K562 (cell line): Measurements from ENCODE around the gene PLK5. TPM values are rescaled to one million over a fixed set of nuclear protein-coding genes. Genes with fewer than 3 reads are reported as not detected.

Experiments used
- ARID3A ChIP-seq: IDR thresholded peaks from 2 replicates; pipeline ENCODE4 v1.6.1; 2012; ENCODE audit warnings: low read depth, low read length, improper control_type of control experiment, borderline replicate concordance
- BCOR ChIP-seq: fragments of 450-650 bp; IDR thresholded peaks from 2 replicates; pipeline ENCODE4 v1.6.1; 2016
- GTF2F1 ChIP-seq: IDR thresholded peaks from 2 replicates; pipeline ENCODE4 v1.6.1; 2011; ENCODE audit warnings: low read depth, low read length, improper control_type of control experiment
- HDAC2 ChIP-seq: fragments of 450-650 bp; IDR thresholded peaks from 2 replicates; pipeline ENCODE4 v1.6.1; 2016; ENCODE audit warnings: mild to moderate bottlenecking
- KDM1A ChIP-seq, 2 experiments: fragments of 450-650 bp; IDR thresholded peaks; 2 replicates each; pipeline ENCODE4 v1.6.1; 2016; ENCODE audit warnings: mild to moderate bottlenecking in 2 of 2
- MXI1 ChIP-seq: IDR thresholded peaks from 2 replicates; pipeline ENCODE4 v1.6.1; 2011; ENCODE audit warnings: low read depth, mild to moderate bottlenecking, improper control_type of control experiment, low read length
- POLR2G ChIP-seq: fragments of 200-400 bp; formaldehyde crosslinking; IDR thresholded peaks from 2 replicates; pipeline ENCODE4 v1.6.1; 2017; ENCODE audit warnings: low read depth, mild to moderate bottlenecking, antibody characterized with exemption, low read length, moderate library complexity
- SMARCA5 ChIP-seq: fragments of 450-650 bp; IDR thresholded peaks from 2 replicates; pipeline ENCODE4 v1.6.1; 2016
- SMARCE1 ChIP-seq: fragments of 450-650 bp; IDR thresholded peaks from 2 replicates; pipeline ENCODE4 v1.7.1; 2016; ENCODE audit warnings: mild to moderate bottlenecking
- SP1 ChIP-seq: sonication (generic); formaldehyde crosslinking; IDR thresholded peaks from 2 replicates; pipeline ENCODE4 v1.8.1; 2022; ENCODE audit warnings: mild to moderate bottlenecking, missing genetic modification reagents
- TAF15 ChIP-seq: fragments of 200-400 bp; formaldehyde crosslinking; IDR thresholded peaks from 2 replicates; pipeline ENCODE4 v1.6.1; 2017; ENCODE audit warnings: mild to moderate bottlenecking, low read depth, low read length, moderate library complexity
- TEAD2 ChIP-seq: fragments of 450-650 bp; IDR thresholded peaks from 2 replicates; pipeline ENCODE4 v1.6.1; 2016; ENCODE audit warnings: missing genetic modification characterization, control low read depth, missing compliant biosample characterization
- U2AF2 ChIP-seq: fragments of 200-400 bp; formaldehyde crosslinking; optimal IDR thresholded peaks from 2 replicates; pipeline ENCODE3; 2017; ENCODE audit warnings: low read depth, mild to moderate bottlenecking, low read length
- USF2 ChIP-seq: sonication (generic); formaldehyde crosslinking; IDR thresholded peaks from 2 replicates; pipeline ENCODE4 v1.5.0; 2020; ENCODE audit warnings: missing genetic modification reagents
- ZBTB2 ChIP-seq: fragments of 450-650 bp; IDR thresholded peaks from 2 replicates; pipeline ENCODE4 v1.6.1; 2016; ENCODE audit warnings: antibody characterized with exemption
- ZFP30 ChIP-seq: fragments of 250-450 bp; sonication (Bioruptor Pico); IDR thresholded peaks from 2 replicates; pipeline ENCODE4 v1.8.0; 2022; ENCODE audit warnings: moderate library complexity, mild to moderate bottlenecking, inconsistent platforms, borderline replicate concordance
- ZKSCAN1 ChIP-seq: fragments of 150-350 bp; IDR thresholded peaks from 2 replicates; pipeline ENCODE4 v1.6.1; 2016; ENCODE audit warnings: low read depth, low read length
- ZMIZ1 ChIP-seq, 2 experiments: fragments of 150-350 bp in 1 of 2; IDR thresholded peaks; 2 replicates each; pipeline ENCODE4 v1.6.1; 2012 to 2016; ENCODE audit warnings: low read depth in 2 of 2, low read length in 2 of 2, mild to moderate bottlenecking in 1 of 2, moderate library complexity in 1 of 2
- polyA plus RNA-seq, 8 experiments: library from polyadenylated mRNA; depleted of rRNA in 4 of 8; stranded (reverse) in 5 of 8; unstranded in 3 of 8; fragments of >200 nt; fragmentation: Nextera tagmentation in 2 of 8; fragmentation: Illumina TruSeq in 1 of 8; extraction: Ambion mirVana in 2 of 8; extraction: Trizol in 1 of 8; gene quantifications; 2 replicates each; pipeline versions ENCODE4 v1.2.1 to v1.2.3, GENCODE V29; 2011 to 2014; ENCODE audit warnings: inconsistent platforms in 1 of 8, missing spikeins in 1 of 8
- total RNA-seq, 7 experiments: library from RNA; depleted of rRNA in 6 of 7; stranded (reverse); fragments of >200 nt in 6 of 7; fragmentation: Illumina TruSeq in 2 of 7; extraction: Trizol in 2 of 7; gene quantifications; 2 replicates each; pipeline versions ENCODE4 v1.2.1 to v1.2.3, GENCODE V29; 2011 to 2021; ENCODE audit warnings: low replicate concordance in 1 of 7
- TF ChIP-seq, protein P1 (sequence below), 3 experiments: IDR thresholded peaks in 2 of 3; conservative IDR thresholded peaks in 1 of 3; 2 replicates each; pipeline ENCODE4 v1.5.1; 2011 to 2012; ENCODE audit warnings: low read length in 3 of 3, mild to moderate bottlenecking in 3 of 3, control low read depth in 2 of 3, improper control_type of control experiment in 1 of 3, inconsistent platforms in 1 of 3, low read depth in 1 of 3, mixed read lengths in 1 of 3, moderate library complexity in 1 of 3; ENCODE audit not compliant: insufficient read depth in 2 of 3

Gene PLK5
- total and polyA plus RNA-seq, 9 of the 15 experiments (the other 6 are each of a cell fraction or from before 2014, with no cell fraction given): 0.04 to 0.23 (median 0.11) TPM; not detected in 5

GRCh38 chr19:1482361-1483130 is 41.3 kb upstream of the PLK5 start (continued):
- TF ChIP-seq ZBTB2 (peak; percentile 33; the same call in 1 of the 2 replicates), ZMIZ1 (IDR thresholded peaks at IDR 0.05; ENCODE audit: low read depth in 2 of 2, low read length in 2 of 2) (no peak), ZFP30 (CRISPR knock-in tag) (no peak), HDAC2 (0 out of 2 replicates have a peak, but pooled peaks have one; percentile 53), KDM1A (IDR thresholded peaks at IDR 0.05) (peak in 1 of 2 experiments; percentile 76; a peak in 1 of 4 replicates), TEAD2 (tag) (no peak), USF2 (CRISPR knock-in tag) (no peak), POLR2G (no peak), MXI1 (no peak), GTF2F1 (no peak), SMARCA5 (peak; percentile 42; the same call in 1 of the 2 replicates), SMARCE1 (no peak), ZKSCAN1 (peak; percentile 100), U2AF2 (no peak), BCOR (peak; percentile 25; the same call in 1 of the 2 replicates), SP1 (CRISPR knock-in tag) (0 out of 2 replicates have a peak, but pooled peaks have one; percentile 53), TAF15 (no peak), ARID3A (no peak)
- TF ChIP-seq, protein P1, sequence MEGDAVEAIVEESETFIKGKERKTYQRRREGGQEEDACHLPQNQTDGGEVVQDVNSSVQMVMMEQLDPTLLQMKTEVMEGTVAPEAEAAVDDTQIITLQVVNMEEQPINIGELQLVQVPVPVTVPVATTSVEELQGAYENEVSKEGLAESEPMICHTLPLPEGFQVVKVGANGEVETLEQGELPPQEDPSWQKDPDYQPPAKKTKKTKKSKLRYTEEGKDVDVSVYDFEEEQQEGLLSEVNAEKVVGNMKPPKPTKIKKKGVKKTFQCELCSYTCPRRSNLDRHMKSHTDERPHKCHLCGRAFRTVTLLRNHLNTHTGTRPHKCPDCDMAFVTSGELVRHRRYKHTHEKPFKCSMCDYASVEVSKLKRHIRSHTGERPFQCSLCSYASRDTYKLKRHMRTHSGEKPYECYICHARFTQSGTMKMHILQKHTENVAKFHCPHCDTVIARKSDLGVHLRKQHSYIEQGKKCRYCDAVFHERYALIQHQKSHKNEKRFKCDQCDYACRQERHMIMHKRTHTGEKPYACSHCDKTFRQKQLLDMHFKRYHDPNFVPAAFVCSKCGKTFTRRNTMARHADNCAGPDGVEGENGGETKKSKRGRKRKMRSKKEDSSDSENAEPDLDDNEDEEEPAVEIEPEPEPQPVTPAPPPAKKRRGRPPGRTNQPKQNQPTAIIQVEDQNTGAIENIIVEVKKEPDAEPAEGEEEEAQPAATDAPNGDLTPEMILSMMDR (IDR thresholded peaks at IDR 0.05 in 2 of 3, conservative IDR thresholded peaks at IDR 0.05 in 1 of 3; ENCODE audit: insufficient read depth in 2 of 3, low read depth in 1 of 3, low read length in 3 of 3): 0 out of 6 replicates have a peak, but pooled peaks of 1 of the 3 experiments have one; percentile 5
